ENCODE measurements around the gene CHRNB2.

Gene CHRNB2

DNA sequence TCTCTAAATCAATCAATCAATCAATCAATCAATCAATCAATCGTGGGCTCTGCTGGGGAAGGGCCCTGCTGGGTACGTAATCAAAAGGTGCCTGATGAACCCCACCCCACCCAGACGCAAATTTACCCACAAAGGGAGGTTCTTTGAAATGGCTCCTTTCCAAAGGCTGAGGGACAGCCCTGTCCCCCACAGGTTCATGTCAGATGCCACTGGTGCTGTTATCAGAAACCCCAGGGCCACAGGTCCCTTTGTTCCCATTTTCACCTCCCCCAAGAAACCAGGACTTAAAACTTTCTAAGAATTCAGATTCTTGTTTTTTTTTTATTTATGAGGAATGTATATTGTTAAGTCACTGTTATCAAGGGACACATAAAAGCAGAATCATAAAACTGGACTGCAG, 14.2 kb downstream of the CHRNB2 start:
- no peak for DNase-seq (ENCODE audit: low spot score)

GRCh38 chr1:154582885-154583284, 15.3 kb downstream of the CHRNB2 start:
- no peak for DNase-seq (ENCODE audit: low spot score)

- DNase-seq (ENCODE audit: low spot score): no peak
Observed at GRCh38 chr1:154583773-154584172, 16.2 kb downstream of the CHRNB2 start.

DNA sequence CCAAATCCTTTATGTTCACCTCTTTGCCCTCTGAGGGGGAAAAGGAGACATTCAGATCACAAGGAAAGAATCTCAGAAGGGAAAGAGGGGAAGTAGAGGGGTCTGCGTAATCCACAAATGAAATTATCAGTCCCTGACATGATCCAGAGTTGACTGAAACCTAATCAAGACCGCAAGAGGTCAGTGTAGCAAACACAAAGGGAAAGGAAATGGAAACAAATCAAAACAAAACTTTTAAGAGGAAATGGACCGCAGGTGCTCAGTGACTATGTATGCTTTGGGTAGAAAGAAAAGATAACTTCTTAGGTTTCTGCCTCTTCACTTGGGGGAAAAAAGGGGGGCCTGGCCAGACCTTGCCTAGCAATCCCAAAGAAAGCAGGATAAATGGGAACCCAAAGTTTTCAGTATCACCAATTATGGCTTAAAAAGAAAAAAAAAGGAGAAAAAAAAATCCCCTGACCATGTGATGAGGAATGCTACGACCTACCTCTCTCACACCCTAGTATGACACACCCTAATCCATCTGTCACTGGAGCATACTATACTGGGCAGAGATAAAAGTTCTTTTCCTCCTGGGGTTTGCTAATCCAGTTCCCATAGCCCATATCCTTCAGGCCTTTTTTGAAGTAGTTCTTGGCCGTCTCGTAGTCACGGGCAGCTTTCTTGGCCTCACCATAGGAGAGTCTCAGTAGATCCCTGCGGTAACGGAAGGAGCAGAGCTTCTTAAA, 16.9 kb downstream of the CHRNB2 start:
- DNase-seq (ENCODE audit: low spot score): no peak

GRCh38 chr1:154586231-154586630, 18.7 kb downstream of the CHRNB2 start:
- no peak for DNase-seq (ENCODE audit: low spot score)

GRCh38 chr1:154586641-154587040, 19.1 kb downstream of the CHRNB2 start:
- DNase-seq (ENCODE audit: low spot score): no peak

DNA sequence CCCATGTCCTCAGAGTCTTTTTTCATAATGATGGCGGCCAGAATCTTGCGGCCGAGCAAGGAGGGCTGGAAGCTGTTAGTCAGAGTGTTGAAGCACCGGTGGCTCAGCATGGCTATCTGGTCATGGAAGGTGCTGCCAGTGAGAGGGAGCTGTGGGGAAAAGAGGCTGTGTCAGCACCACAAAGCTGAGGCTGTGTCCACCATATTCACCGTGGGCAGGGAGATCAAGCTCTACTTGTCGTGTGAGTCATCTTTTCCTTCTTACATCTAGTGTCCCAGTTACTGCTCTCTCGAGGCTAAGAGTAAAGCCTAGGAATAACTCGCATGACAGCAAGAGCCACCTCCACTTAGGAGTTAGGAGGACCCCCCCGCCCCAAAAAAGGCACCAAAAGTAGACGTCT, 22.2 kb downstream of the CHRNB2 start:
- no peak for DNase-seq (ENCODE audit: low spot score)

DNA sequence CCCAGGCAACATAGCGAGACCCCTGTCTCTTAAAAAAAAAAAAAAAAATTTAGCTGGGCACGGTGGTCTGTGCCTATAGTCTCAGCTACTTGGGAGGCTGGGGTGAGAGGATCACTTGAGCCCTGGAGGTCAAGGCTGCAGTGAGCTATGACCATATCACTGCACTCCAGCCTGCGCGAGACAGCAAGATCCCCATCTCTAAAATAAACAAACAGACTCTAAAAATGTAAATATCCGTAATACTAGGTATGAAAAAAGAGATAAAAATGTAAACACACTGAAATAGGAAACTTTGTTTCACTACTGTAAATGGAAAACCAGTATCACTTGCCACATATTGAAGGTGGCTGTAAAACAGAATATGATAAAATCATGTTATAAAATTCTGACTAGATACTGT, 23.2 kb downstream of the CHRNB2 start:
- no peak for DNase-seq (ENCODE audit: low spot score)

DNA sequence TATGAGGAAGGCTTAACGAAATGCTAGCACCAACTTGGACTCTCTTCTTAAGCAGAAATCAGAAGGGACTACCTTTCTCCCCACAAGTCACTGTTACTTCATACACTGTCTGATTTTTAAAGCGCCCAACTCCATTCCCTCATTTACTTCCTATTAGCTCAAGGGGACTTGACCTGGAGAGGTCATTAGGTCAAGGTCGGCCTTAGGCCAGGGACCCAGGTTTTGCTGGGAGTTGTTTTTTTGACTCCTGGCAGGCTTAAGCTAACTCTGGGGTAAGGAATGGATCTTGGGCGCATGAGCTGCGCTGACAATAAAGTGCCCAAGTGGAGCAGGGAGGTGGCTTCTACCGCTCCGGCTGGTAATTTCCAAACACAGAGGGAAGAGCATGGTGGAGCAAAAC, 23.6 kb downstream of the CHRNB2 start:
- no peak for DNase-seq (ENCODE audit: low spot score)

DNA sequence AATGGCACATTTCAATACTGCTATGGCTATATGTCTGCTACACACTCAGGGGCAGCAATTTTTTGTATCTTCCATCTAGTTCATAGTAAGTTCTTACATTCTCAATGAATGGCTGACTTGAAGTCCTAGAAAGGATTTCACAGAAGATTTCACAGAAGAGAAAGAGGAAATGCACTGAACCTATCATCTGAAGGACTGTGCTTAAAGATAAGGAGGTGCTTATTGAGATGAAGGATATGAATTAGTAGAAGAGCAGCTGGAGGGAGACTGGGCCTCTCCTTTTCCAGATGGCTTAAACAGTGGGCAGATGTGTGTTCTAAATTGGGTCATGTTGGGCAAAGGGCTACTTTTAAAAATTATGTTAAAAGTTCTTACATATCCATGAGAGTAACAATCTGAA, 25.8 kb downstream of the CHRNB2 start:
- no peak for DNase-seq (ENCODE audit: low spot score)

GRCh38 chr1:154594811-154595210, 27.2 kb downstream of the CHRNB2 start:
- no peak for DNase-seq (ENCODE audit: low spot score)

DNA sequence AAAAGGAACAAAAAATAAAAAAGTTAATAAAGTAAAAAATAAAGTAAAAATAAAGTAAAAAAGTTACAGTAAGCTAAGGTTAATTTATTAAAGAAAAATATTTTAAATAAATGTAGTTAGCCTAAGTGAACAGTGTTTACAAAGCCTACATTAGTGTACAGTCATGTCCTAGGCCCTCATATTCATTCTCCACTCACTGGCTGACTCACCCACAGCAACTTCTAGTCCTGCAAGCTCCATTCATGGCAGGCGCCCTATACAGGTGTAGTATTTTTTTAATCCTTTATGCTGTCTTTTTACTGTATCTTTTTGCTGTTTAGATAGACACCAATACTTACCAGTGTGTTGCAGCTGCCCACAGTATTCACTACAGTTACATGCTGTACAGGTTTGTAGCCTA, 28.0 kb downstream of the CHRNB2 start:
- DNase-seq (ENCODE audit: low spot score): no peak

GRCh38 chr1:154598871-154599635, 31.5 kb downstream of the CHRNB2 start:
- no peak for DNase-seq (ENCODE audit: low spot score)

- no peak for DNase-seq (ENCODE audit: low spot score)
Observed at GRCh38 chr1:154599658-154600057, 32.1 kb downstream of the CHRNB2 start.

- DNase-seq (ENCODE audit: low spot score): no peak
Observed at GRCh38 chr1:154603317-154603716, 35.7 kb downstream of the CHRNB2 start.

- no peak for DNase-seq (ENCODE audit: low spot score)
Observed at GRCh38 chr1:154605534-154605933, 38.0 kb downstream of the CHRNB2 start.

DNA sequence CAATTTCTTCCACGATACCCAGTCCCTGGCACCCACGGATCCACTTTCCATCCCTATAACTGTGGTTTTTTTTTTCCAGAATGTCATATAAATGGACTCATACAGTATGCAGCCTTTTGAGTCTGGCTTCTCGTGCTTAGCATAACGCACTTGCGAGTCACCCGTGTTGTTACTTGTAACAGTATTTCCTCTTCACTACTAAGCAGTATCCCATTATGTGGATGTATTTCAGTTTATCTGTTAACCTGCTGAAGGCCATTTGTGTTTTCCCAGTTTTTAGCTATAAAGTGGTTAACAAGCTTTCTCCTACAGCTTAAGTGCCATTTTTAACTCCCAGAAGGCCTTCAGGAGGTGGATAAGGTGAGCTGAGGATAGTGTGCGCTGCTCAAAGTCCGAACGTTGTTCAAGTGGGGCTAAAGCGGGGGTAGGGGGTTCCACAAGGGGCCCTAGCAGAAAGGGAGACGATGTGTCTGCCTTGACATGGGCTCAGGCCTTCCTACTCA, 39.6 kb downstream of the CHRNB2 start:
- peak; percentile 25 for DNase-seq (ENCODE audit: low spot score)

DNA sequence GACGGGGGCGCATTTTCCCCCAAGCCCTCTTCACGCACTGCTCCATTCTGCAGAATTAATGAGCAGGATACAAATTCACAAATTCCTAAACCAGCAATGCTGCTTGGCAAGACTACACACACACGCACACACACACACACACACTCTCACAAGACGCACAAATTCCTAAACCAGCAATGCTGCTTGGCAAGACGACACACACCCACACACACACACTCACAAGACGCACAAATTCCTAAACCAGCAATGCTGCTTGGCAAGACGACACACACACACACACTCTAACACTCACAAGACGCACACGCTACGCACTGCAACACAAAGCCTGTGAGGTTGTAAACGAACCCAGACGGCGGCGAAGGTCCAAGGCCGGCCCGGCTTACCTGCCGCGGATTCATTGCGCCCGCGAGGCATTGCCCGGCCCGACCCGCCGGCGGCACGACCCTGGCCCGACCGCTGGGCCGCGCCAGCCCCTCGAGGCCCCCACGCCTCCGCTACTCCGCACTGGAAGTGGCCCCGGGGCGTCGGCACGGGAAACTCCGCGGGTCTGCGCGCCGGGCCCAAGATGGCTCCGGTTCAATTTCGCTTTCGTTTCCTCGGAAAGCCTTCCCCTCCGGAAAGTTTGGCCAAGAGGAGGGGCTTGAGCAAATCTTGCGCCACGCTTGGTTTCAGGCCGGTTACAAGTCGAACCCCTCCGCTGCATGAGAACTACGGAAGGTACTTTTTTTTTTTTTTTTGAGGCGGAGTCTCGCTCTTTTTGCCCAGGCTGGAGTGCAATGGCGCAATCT, 40.2 kb downstream of the CHRNB2 start, which contains the start of gene ADAR:
TSS of gene ADAR (minus strand) at position 578 of the 788 bp plus-strand sequence. CDS start at position 398, 180 bp downstream.
- peak; percentile 93 for DNase-seq (ENCODE audit: low spot score)

DNA sequence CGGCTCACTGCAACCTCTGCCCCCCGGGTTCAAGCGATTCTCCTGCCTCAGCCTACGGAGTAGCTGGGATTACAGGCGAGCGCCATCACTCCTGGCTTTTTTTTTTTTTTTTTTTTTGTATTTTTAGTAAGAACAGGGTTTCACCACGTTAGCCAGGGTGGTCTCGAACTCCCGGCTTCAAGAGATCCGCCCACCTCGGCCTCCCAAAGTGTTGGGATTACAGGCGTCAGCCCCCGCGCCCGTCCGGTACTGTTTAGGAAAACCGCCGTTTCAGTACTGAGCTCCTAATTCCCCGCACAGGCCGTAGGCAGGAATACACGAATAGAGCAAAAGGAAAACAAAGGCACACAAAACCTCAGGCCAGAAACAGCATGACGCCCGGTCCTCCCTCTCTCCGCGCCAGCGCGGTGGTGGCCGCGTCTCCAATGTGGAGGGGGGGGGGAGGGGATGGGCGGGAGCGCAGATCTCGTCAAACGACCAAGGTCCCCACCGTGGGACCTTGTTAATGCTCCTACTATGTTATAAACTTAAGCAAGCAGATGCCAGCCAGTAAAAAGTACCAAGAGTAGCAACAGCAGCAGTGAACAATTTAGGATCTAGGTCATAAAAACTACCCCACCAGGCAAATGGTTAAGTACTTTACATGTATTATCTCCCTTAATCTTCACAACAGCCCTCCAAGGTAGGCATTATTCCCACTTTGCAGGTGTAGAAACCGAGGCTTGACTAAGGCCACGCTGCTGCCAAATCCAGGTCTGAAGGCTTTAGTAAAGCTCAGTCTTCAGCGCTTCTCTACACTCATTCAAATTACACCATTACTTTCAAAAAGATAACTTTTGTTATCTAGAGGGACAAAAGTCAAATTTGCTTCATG, 41.1 kb downstream of the CHRNB2 start:
- peak; percentile 71 for DNase-seq (ENCODE audit: low spot score)

DNA sequence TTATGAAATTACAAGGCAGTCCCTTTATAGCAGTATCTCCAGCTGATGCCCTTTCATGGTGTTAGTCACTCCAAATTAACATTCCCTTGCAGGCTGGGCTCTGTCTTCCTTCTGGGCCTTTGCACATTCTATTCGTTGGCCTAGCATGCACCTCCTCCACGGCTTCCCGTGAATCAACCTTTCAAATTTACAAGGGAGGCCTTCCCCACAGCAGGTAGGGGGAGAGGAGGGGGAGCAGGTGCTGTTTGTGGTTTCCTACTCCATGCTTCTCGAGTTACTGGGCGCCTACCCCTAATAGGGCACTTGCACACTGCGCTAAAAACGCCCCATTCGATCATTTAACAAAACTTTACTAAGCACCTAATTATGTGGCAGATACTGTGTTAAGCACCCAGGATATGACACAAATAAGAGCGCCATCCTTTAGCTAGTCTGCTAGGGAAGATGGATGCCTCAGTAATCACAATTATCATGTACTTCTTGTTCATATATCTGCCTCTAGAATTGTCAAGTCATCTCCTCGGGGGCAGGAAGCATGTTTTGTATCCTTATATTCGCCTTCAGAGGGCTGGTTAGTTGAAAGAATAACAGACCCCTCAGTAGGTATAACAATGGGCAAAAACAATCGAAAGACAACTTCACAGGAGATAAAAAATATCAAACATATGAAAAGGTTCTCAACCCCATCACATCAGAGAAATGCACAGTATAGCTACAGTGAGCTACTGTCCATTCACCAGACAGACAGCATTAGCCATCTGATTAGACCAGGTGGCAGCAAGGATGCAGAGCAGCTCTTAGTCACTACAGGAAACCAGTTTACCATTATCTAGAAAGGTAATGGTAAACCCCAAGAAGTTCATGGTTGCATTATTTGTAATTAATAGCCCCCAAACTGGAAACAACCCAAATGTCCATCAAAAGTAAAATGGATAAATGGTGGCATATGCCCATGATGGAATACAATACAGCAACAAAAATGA, 42.1 kb downstream of the CHRNB2 start:
- no peak for DNase-seq (ENCODE audit: low spot score)
